Neural cell (in vitro differentiated cells): ENCODE results near the gene IMMP2L. TPM values are rescaled to one million over a fixed set of nuclear protein-coding genes. Genes with fewer than 3 reads are reported as not detected.

Source experiments
- H2AFZ ChIP-seq: fragments of 200-600, 300-800 bp; sonication (generic), shearing (Covaris generic); 2 replicates; pipeline ENCODE4 v1.6.0; 2014; ENCODE audit warnings: low read depth, mild to moderate bottlenecking, antibody characterized with exemption, low read length, moderate library complexity
- H3F3A ChIP-seq: fragments of 200-600 bp; shearing (Covaris generic); 2 replicates; pipeline ENCODE4 v1.6.1; 2016; ENCODE audit warnings: mild to moderate bottlenecking, moderate library complexity, mixed read lengths, antibody characterized with exemption, low read length; ENCODE audit not compliant: insufficient read depth, poor library complexity, severe bottlenecking
- H3K27ac ChIP-seq: fragments of 200-600, 300-800 bp; sonication (generic), shearing (Covaris generic); 2 replicates; pipeline ENCODE4 v1.5.1; 2014; ENCODE audit warnings: mild to moderate bottlenecking, low read length, moderate library complexity
- H3K27me3 ChIP-seq: fragments of 300-800, 200-600 bp; sonication (generic), shearing (Covaris generic); 2 replicates; pipeline ENCODE4 v1.6.0; 2014; ENCODE audit warnings: mild to moderate bottlenecking, low read depth, low read length, moderate library complexity; ENCODE audit not compliant: insufficient read depth
- H3K36me3 ChIP-seq: fragments of 300-800, 200-600 bp; sonication (generic), shearing (Covaris generic); 2 replicates; pipeline ENCODE4 v1.5.1; 2014; ENCODE audit warnings: mild to moderate bottlenecking, antibody characterized with exemption, low read length, moderate library complexity; ENCODE audit not compliant: insufficient read depth
- H3K4me2 ChIP-seq: fragments of 300-800, 200-600 bp; sonication (generic), shearing (Covaris generic); 2 replicates; pipeline ENCODE4 v1.6.0; 2014; ENCODE audit warnings: mild to moderate bottlenecking, low read length
- H3K4me3 ChIP-seq: fragments of 300-800, 200-600 bp; sonication (generic), shearing (Covaris generic); 2 replicates; pipeline ENCODE4 v1.5.1; 2014; ENCODE audit warnings: mild to moderate bottlenecking, low read length, moderate library complexity
- H3K79me2 ChIP-seq: fragments of 200-600 bp; shearing (Covaris generic); replicated peaks from 2 replicates; pipeline ENCODE4 v1.6.0; 2014; ENCODE audit warnings: mild to moderate bottlenecking, low read length, moderate library complexity; ENCODE audit not compliant: insufficient read depth
- H3K9ac ChIP-seq: fragments of 300-800, 200-600 bp; sonication (generic), shearing (Covaris generic); 2 replicates; pipeline ENCODE4 v1.6.1; 2016; ENCODE audit warnings: mild to moderate bottlenecking, low read length, mixed read lengths
- H3K9me2 ChIP-seq: fragments of 200-600 bp; shearing (Covaris generic); 2 replicates; pipeline ENCODE4 v1.6.1; 2016; ENCODE audit warnings: mild to moderate bottlenecking, low read length, mixed read lengths; ENCODE audit not compliant: insufficient read depth
- H3K9me3 ChIP-seq: fragments of 200-600, 300-800 bp; sonication (generic), shearing (Covaris generic); 2 replicates; pipeline ENCODE4 v1.6.1; 2016; ENCODE audit warnings: mild to moderate bottlenecking, mixed run types, low read length, moderate library complexity, mixed read lengths
- H4K20me1 ChIP-seq: fragments of 200-600 bp; shearing (Covaris generic); 2 replicates; pipeline ENCODE4 v1.6.1; 2016; ENCODE audit warnings: mild to moderate bottlenecking, mixed run types; ENCODE audit not compliant: insufficient read depth
- CTCF ChIP-seq: fragments of 450-650 bp; IDR thresholded peaks from 2 replicates; pipeline ENCODE4 v1.5.1; 2014; ENCODE audit warnings: antibody characterized with exemption, mild to moderate bottlenecking, moderate library complexity; ENCODE audit not compliant: poor library complexity, severe bottlenecking
- EP300 ChIP-seq: fragments of 450-650 bp; conservative IDR thresholded peaks from 2 replicates; pipeline ENCODE4 v1.6.1; 2014; ENCODE audit warnings: antibody characterized with exemption, mild to moderate bottlenecking, moderate library complexity; ENCODE audit not compliant: poor library complexity, severe bottlenecking
- EZH2 ChIP-seq: fragments of 200-600, 300-800 bp; shearing (Covaris generic), sonication (generic); IDR thresholded peaks from 2 replicates; pipeline ENCODE4 v1.6.1; 2014; ENCODE audit warnings: antibody characterized with exemption, low read length, borderline replicate concordance, mild to moderate bottlenecking; ENCODE audit not compliant: insufficient read depth, poor library complexity, severe bottlenecking
- MXI1 ChIP-seq: fragments of 450-650 bp; conservative IDR thresholded peaks from 2 replicates; pipeline ENCODE4 v1.6.1; 2014; ENCODE audit warnings: antibody characterized with exemption, mild to moderate bottlenecking; ENCODE audit not compliant: poor library complexity, severe bottlenecking
- POLR2AphosphoS5 ChIP-seq: IDR thresholded peaks from 2 replicates; pipeline ENCODE4 v1.6.1; 2012
- RAD21 ChIP-seq: fragments of 450-650 bp; conservative IDR thresholded peaks from 2 replicates; pipeline ENCODE4 v1.6.1; 2014; ENCODE audit warnings: antibody characterized with exemption, mild to moderate bottlenecking, moderate library complexity
- REST ChIP-seq: IDR thresholded peaks from 2 replicates; pipeline ENCODE4 v1.6.1; 2012; ENCODE audit warnings: borderline replicate concordance
- SMC3 ChIP-seq: fragments of 450-650 bp; conservative IDR thresholded peaks from 2 replicates; pipeline ENCODE4 v1.6.1; 2014; ENCODE audit warnings: antibody characterized with exemption, mild to moderate bottlenecking, moderate library complexity; ENCODE audit not compliant: poor library complexity
- TAF1 ChIP-seq: IDR thresholded peaks from 2 replicates; pipeline ENCODE4 v1.6.1; 2012; ENCODE audit warnings: low read depth
- polyA plus RNA-seq: library from polyadenylated mRNA; depleted of rRNA; stranded (reverse); fragments of >200 nt; gene quantifications from 2 replicates; pipeline ENCODE4 v1.2.3, GENCODE V29; 2014

IMMP2L gene
- polyA plus RNA-seq, 1 donor from 2014 or later: 9.7 TPM

DNA sequence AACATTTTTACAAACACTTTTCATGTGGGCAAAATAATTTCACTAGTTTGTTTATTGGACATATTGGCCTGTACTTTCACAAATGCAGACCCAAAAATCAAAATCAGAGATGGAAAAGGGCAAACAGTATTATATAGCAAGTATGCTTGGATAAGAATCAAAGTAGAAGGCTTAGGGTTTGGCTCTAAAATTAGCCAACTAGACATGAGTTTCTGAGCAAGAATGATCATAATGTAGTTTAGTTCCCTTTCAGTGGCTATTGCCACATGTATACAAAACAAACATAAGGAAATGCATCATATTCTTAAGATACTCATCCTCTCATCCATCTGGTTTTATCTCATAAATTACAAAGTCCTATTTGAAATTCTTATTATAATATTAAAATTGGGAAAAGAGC lies 132.5 kb downstream of the IMMP2L start:
- Histone ChIP-seq H3K27ac (no peak overlapping the region), H3K9ac (no peak overlapping the region), H3K9me2 (no peaks in the 10 kb centered on the region), H3K4me2 (no peak overlapping the region), H3K79me2 (no peaks in the 10 kb centered on the region), H3F3A (no peaks in the 10 kb centered on the region), H2AFZ (no peak overlapping the region), H3K4me3 (no peak overlapping the region), H3K36me3 (no peaks in the 10 kb centered on the region), H3K27me3 (no peaks in the 10 kb centered on the region), H4K20me1 (no peaks in the 10 kb centered on the region), H3K9me3 (no peaks in the 10 kb centered on the region)
- no peak for TF ChIP-seq RAD21
- TF ChIP-seq SMC3: no peak
- no peak for TF ChIP-seq REST
- TF ChIP-seq EZH2: no peak
- TF ChIP-seq TAF1: no peak
- no peak for TF ChIP-seq POLR2AphosphoS5

GRCh38 chr7:111424768-111425167 lies 137.5 kb downstream of the IMMP2L start:
- Histone ChIP-seq H3K27ac (no peak overlapping the region), H3K9ac (no peak overlapping the region), H3K36me3 (no peaks in the 10 kb centered on the region), H3K4me2 (no peak overlapping the region), H3K4me3 (no peak overlapping the region), H3F3A (no peaks in the 10 kb centered on the region), H2AFZ (no peak overlapping the region), H3K9me3 (no peaks in the 10 kb centered on the region), H3K79me2 (no peaks in the 10 kb centered on the region), H4K20me1 (no peaks in the 10 kb centered on the region), H3K9me2 (no peaks in the 10 kb centered on the region), H3K27me3 (no peaks in the 10 kb centered on the region)
- TF ChIP-seq EP300 (no peak), MXI1 (no peak), REST (no peak), POLR2AphosphoS5 (no peak), TAF1 (no peak), SMC3 (no peak), EZH2 (no peak), CTCF (no peak), RAD21 (no peak)
